Measurements from ENCODE around the gene GALNT17.

GALNT17 gene

GRCh38 chr7:71511361-71511807, 379.4 kb downstream of the GALNT17 start:
- Histone ChIP-seq H3K27me3 (ENCODE audit: insufficient read depth, low read length, poor library complexity, severe bottlenecking) (no peaks in the 10 kb centered on the region), H3K9me3 (ENCODE audit: insufficient read depth, low read depth, low read length) (peaks cover 3% of the 10 kb centered on the region; the same call in 1 of the 2 replicates), H3F3A (ENCODE audit: low read depth) (no peaks in the 10 kb centered on the region), H3K4me1 (ENCODE audit: insufficient read depth, low read length, poor library complexity, severe bottlenecking) (no peaks in the 10 kb centered on the region), H4K20me1 (ENCODE audit: insufficient read depth, low read length, poor library complexity, severe bottlenecking) (no peaks in the 10 kb centered on the region), H3K4me2 (ENCODE audit: low read depth, low read length, poor library complexity, severe bottlenecking) (no peak overlapping the region), H3K9me2 (replicated peaks; ENCODE audit: low read depth, low read length) (no peaks in the 10 kb centered on the region), H2AFZ (ENCODE audit: low read length) (no peak overlapping the region), H3K79me2 (ENCODE audit: insufficient read depth, low read length) (no peaks in the 10 kb centered on the region), H3K9ac (ENCODE audit: low read depth, low read length, poor library complexity, severe bottlenecking) (no peak overlapping the region), H3K4me3 (ENCODE audit: low read length, poor library complexity, severe bottlenecking) (no peak overlapping the region), H3K36me3 (ENCODE audit: insufficient read depth, low read length) (no peaks in the 10 kb centered on the region)
- no peak for TF ChIP-seq CTCF (conservative IDR thresholded peaks at IDR 0.05; ENCODE audit: low read length)
- no peak for TF ChIP-seq EZH2phosphoT487 (IDR thresholded peaks at IDR 0.05; ENCODE audit: borderline replicate concordance)

- peaks cover 12% of the 10 kb centered on the region; the same call in 1 of the 2 replicates for H3K9me3 ChIP-seq (ENCODE audit: insufficient read depth, low read depth, low read length)
- H4K20me1 ChIP-seq (ENCODE audit: insufficient read depth, low read length, poor library complexity, severe bottlenecking): no peaks in the 10 kb centered on the region
- H3K9ac ChIP-seq (ENCODE audit: low read depth, low read length, poor library complexity, severe bottlenecking): no peak overlapping the region
- H2AFZ ChIP-seq (ENCODE audit: low read length): no peak overlapping the region
- H3K4me3 ChIP-seq (ENCODE audit: low read length, poor library complexity, severe bottlenecking): no peak overlapping the region
- H3K36me3 ChIP-seq (ENCODE audit: insufficient read depth, low read length): no peaks in the 10 kb centered on the region
- no peaks in the 10 kb centered on the region for H3K9me2 ChIP-seq (replicated peaks; ENCODE audit: low read depth, low read length)
- H3F3A ChIP-seq (ENCODE audit: low read depth): no peaks in the 10 kb centered on the region
- TF ChIP-seq CTCF (conservative IDR thresholded peaks at IDR 0.05; ENCODE audit: low read length) (no peak), EZH2phosphoT487 (IDR thresholded peaks at IDR 0.05; ENCODE audit: borderline replicate concordance) (no peak)
- H3K79me2 ChIP-seq (ENCODE audit: insufficient read depth, low read length): no peaks in the 10 kb centered on the region
- H3K27me3 ChIP-seq (ENCODE audit: insufficient read depth, low read length, poor library complexity, severe bottlenecking): no peaks in the 10 kb centered on the region
- no peaks in the 10 kb centered on the region for H3K4me1 ChIP-seq (ENCODE audit: insufficient read depth, low read length, poor library complexity, severe bottlenecking)
- no peak overlapping the region for H3K4me2 ChIP-seq (ENCODE audit: low read depth, low read length, poor library complexity, severe bottlenecking)
Observed at GRCh38 chr7:71517940-71518699, 386.2 kb downstream of the GALNT17 start.

- Histone ChIP-seq H3K9me2 (replicated peaks; ENCODE audit: low read depth, low read length) (no peaks in the 10 kb centered on the region), H3K9ac (ENCODE audit: low read depth, low read length, poor library complexity, severe bottlenecking) (no peak overlapping the region), H3K27me3 (ENCODE audit: insufficient read depth, low read length, poor library complexity, severe bottlenecking) (no peaks in the 10 kb centered on the region), H3K4me2 (ENCODE audit: low read depth, low read length, poor library complexity, severe bottlenecking) (no peak overlapping the region), H4K20me1 (ENCODE audit: insufficient read depth, low read length, poor library complexity, severe bottlenecking) (no peaks in the 10 kb centered on the region), H2AFZ (ENCODE audit: low read length) (no peak overlapping the region), H3F3A (ENCODE audit: low read depth) (no peaks in the 10 kb centered on the region), H3K36me3 (ENCODE audit: insufficient read depth, low read length) (no peaks in the 10 kb centered on the region), H3K4me1 (ENCODE audit: insufficient read depth, low read length, poor library complexity, severe bottlenecking) (no peaks in the 10 kb centered on the region), H3K4me3 (ENCODE audit: low read length, poor library complexity, severe bottlenecking) (no peak overlapping the region), H3K9me3 (ENCODE audit: insufficient read depth, low read depth, low read length) (peaks cover 12% of the 10 kb centered on the region; the same call in 1 of the 2 replicates), H3K79me2 (ENCODE audit: insufficient read depth, low read length) (no peaks in the 10 kb centered on the region)
- TF ChIP-seq CTCF (conservative IDR thresholded peaks at IDR 0.05; ENCODE audit: low read length): no peak
- no peak for TF ChIP-seq EZH2phosphoT487 (IDR thresholded peaks at IDR 0.05; ENCODE audit: borderline replicate concordance)
Observed at GRCh38 chr7:71518880-71519279, 386.9 kb downstream of the GALNT17 start.

Measured in Loucy (cell line).